NCI-H2171 treated with DMSO at 0.1 percent for 48 hours (cell line): ENCODE results near the gene FAM131B.

ENCODE experiments used
- DNase-seq: peaks from one replicate; lab custom pipeline; 2025; lab: John Stamatoyannopoulos, UW

The FAM131B gene

GRCh38 chr7:143322760-143323633 is 39.5 kb downstream of the FAM131B start:
- DNase-seq, result no peak

GRCh38 chr7:143321734-143322133 is 40.8 kb downstream of the FAM131B start:
- no peak for DNase-seq

- no peak for DNase-seq
Measured at GRCh38 chr7:143321242-143321641, 41.3 kb downstream of the FAM131B start.

- no peak for DNase-seq
Measured at GRCh38 chr7:143320620-143321019, 41.9 kb downstream of the FAM131B start.

- DNase-seq, result no peak
Measured at GRCh38 chr7:143318661-143319060, 43.9 kb downstream of the FAM131B start.

GRCh38 chr7:143316492-143316891 is 46.0 kb downstream of the FAM131B start:
- no peak for DNase-seq

GRCh38 chr7:143315776-143316175 is 46.7 kb downstream of the FAM131B start, which contains the start of gene CLCN1:
TSS of gene CLCN1 (plus strand) at chr7:143316111. CDS start at chr7:143316213, 102 bp downstream.
- no peak for DNase-seq

GRCh38 chr7:143314127-143314526 is 48.4 kb downstream of the FAM131B start:
- no peak for DNase-seq

GRCh38 chr7:143308632-143309031 is 53.9 kb downstream of the FAM131B start:
- DNase-seq, result no peak

- no peak for DNase-seq
Measured at GRCh38 chr7:143305423-143306070, 57.0 kb downstream of the FAM131B start.

- no peak for DNase-seq
Measured at GRCh38 chr7:143304938-143305337, 57.6 kb downstream of the FAM131B start.

GRCh38 chr7:143303733-143304132 is 58.8 kb downstream of the FAM131B start:
- DNase-seq, result no peak
